HUES48 (cell line): ENCODE data around the gene MS4A8.

Experiments used
- H3K27ac ChIP-seq: one replicate; pipeline ENCODE4 v1.7.0; 2013; ENCODE audit warnings: low read depth, low read length, inconsistent platforms
- H3K27me3 ChIP-seq: 2 replicates; pipeline ENCODE4 v1.6.1; 2013; ENCODE audit warnings: mild to moderate bottlenecking, low read length; ENCODE audit not compliant: control insufficient read depth, insufficient read depth
- H3K36me3 ChIP-seq: 2 replicates; pipeline ENCODE4 v1.6.1; 2013; ENCODE audit warnings: low read length; ENCODE audit not compliant: control insufficient read depth, insufficient read depth
- H3K4me1 ChIP-seq: 2 replicates; pipeline ENCODE4 v1.6.1; 2013; ENCODE audit warnings: mild to moderate bottlenecking, low read length; ENCODE audit not compliant: control insufficient read depth, insufficient read depth
- H3K4me3 ChIP-seq: 2 replicates; pipeline ENCODE4 v1.5.1; 2013; ENCODE audit warnings: mild to moderate bottlenecking, low read depth, low read length
- H3K9ac ChIP-seq: 2 replicates; pipeline ENCODE4 v1.6.1; 2013; ENCODE audit warnings: mild to moderate bottlenecking, low read depth, low read length, moderate library complexity
- H3K9me3 ChIP-seq: 2 replicates; pipeline ENCODE4 v1.6.1; 2013; ENCODE audit warnings: low read length; ENCODE audit not compliant: control insufficient read depth, insufficient read depth

Gene MS4A8

GRCh38 chr11:60724420-60724819, 25.0 kb downstream of the MS4A8 start, which contains the start of gene MS4A18:
MS4A18 (plus strand) TSS chr11:60724720.
- Histone ChIP-seq H3K27me3 (no peaks in the 10 kb centered on the region), H3K36me3 (no peaks in the 10 kb centered on the region)

GRCh38 chr11:60725592-60725991, 26.2 kb downstream of the MS4A8 start:
- H3K27ac ChIP-seq: no peak overlapping the region
- H3K9me3 ChIP-seq: peaks cover 7% of the 10 kb centered on the region
- H3K4me1 ChIP-seq: no peaks in the 10 kb centered on the region
- no peaks in the 10 kb centered on the region for H3K27me3 ChIP-seq
- no peaks in the 10 kb centered on the region for H3K36me3 ChIP-seq
- H3K4me3 ChIP-seq: no peak overlapping the region
- H3K9ac ChIP-seq: no peak overlapping the region

More at GRCh38 chr11:60724420-60724819, 25.0 kb downstream of the MS4A8 start, which contains the start of gene MS4A18:
- Histone ChIP-seq H3K9ac (no peak within 1 kb of the TSS), H3K27ac (no peak within 1 kb of the TSS), H3K4me1 (no peaks in the 10 kb centered on the region), H3K4me3 (no peak within 1 kb of the TSS), H3K9me3 (peaks cover 10% of the 10 kb centered on the region)

GRCh38 chr11:60731586-60731985, 32.2 kb downstream of the MS4A8 start:
- Histone ChIP-seq H3K36me3 (no peaks in the 10 kb centered on the region), H3K4me1 (no peaks in the 10 kb centered on the region), H3K27me3 (no peaks in the 10 kb centered on the region), H3K27ac (no peak overlapping the region), H3K4me3 (no peak overlapping the region), H3K9me3 (no peaks in the 10 kb centered on the region; the same call in 1 of the 2 replicates), H3K9ac (no peak overlapping the region)

- no peak overlapping the region for H3K27ac ChIP-seq
- no peaks in the 10 kb centered on the region for H3K9me3 ChIP-seq
- no peaks in the 10 kb centered on the region for H3K27me3 ChIP-seq
Measured at GRCh38 chr11:60734279-60734678, 34.9 kb downstream of the MS4A8 start.

GRCh38 chr11:60739114-60739513, 39.7 kb downstream of the MS4A8 start:
- no peaks in the 10 kb centered on the region for H3K4me1 ChIP-seq
- H3K27ac ChIP-seq: no peak overlapping the region
- no peak overlapping the region for H3K9ac ChIP-seq
- H3K9me3 ChIP-seq: peaks cover 5% of the 10 kb centered on the region
- no peak overlapping the region for H3K4me3 ChIP-seq
- no peaks in the 10 kb centered on the region for H3K27me3 ChIP-seq
- no peaks in the 10 kb centered on the region for H3K36me3 ChIP-seq

More at GRCh38 chr11:60734279-60734678, 34.9 kb downstream of the MS4A8 start:
- no peak overlapping the region for H3K4me3 ChIP-seq
- no peaks in the 10 kb centered on the region for H3K36me3 ChIP-seq
- no peaks in the 10 kb centered on the region for H3K4me1 ChIP-seq
- H3K9ac ChIP-seq: no peak overlapping the region

GRCh38 chr11:60740573-60740972, 41.2 kb downstream of the MS4A8 start:
- Histone ChIP-seq H3K9me3 (peaks cover 11% of the 10 kb centered on the region), H3K27ac (no peak overlapping the region), H3K9ac (no peak overlapping the region), H3K4me3 (no peak overlapping the region), H3K36me3 (no peaks in the 10 kb centered on the region), H3K4me1 (peaks cover 2% of the 10 kb centered on the region; the same call in 1 of the 2 replicates), H3K27me3 (no peaks in the 10 kb centered on the region)

GRCh38 chr11:60741421-60741820, 42.0 kb downstream of the MS4A8 start:
- H3K27me3 ChIP-seq: no peaks in the 10 kb centered on the region
- H3K27ac ChIP-seq: no peak overlapping the region
- no peaks in the 10 kb centered on the region for H3K36me3 ChIP-seq
- H3K9me3 ChIP-seq: peaks cover 11% of the 10 kb centered on the region
- no peak overlapping the region for H3K4me3 ChIP-seq
- no peak overlapping the region for H3K9ac ChIP-seq
- peaks cover 2% of the 10 kb centered on the region; the same call in 1 of the 2 replicates for H3K4me1 ChIP-seq

GRCh38 chr11:60743058-60743457, 43.6 kb downstream of the MS4A8 start:
- Histone ChIP-seq H3K27ac (no peak overlapping the region), H3K36me3 (no peaks in the 10 kb centered on the region), H3K27me3 (no peaks in the 10 kb centered on the region), H3K4me3 (no peak overlapping the region), H3K9ac (no peak overlapping the region), H3K4me1 (peaks cover 2% of the 10 kb centered on the region; the same call in 1 of the 2 replicates), H3K9me3 (peaks cover 18% of the 10 kb centered on the region)

- Histone ChIP-seq H3K9ac (no peak overlapping the region), H3K27me3 (no peaks in the 10 kb centered on the region), H3K9me3 (peaks cover 18% of the 10 kb centered on the region), H3K27ac (no peak overlapping the region), H3K4me3 (no peak overlapping the region), H3K4me1 (peaks cover 2% of the 10 kb centered on the region; the same call in 1 of the 2 replicates), H3K36me3 (no peaks in the 10 kb centered on the region)
Measured at GRCh38 chr11:60744114-60744513, 44.7 kb downstream of the MS4A8 start.

GRCh38 chr11:60747359-60747873, 48.0 kb downstream of the MS4A8 start:
- H3K27me3 ChIP-seq: no peaks in the 10 kb centered on the region
- peaks cover 2% of the 10 kb centered on the region; the same call in 1 of the 2 replicates for H3K4me1 ChIP-seq
- no peak overlapping the region for H3K9ac ChIP-seq
- H3K27ac ChIP-seq: no peak overlapping the region
- no peaks in the 10 kb centered on the region for H3K36me3 ChIP-seq
- H3K9me3 ChIP-seq: peaks cover 14% of the 10 kb centered on the region
- H3K4me3 ChIP-seq: no peak overlapping the region

- Histone ChIP-seq H3K9ac (no peak overlapping the region), H3K36me3 (no peaks in the 10 kb centered on the region), H3K27me3 (no peaks in the 10 kb centered on the region), H3K4me3 (no peak overlapping the region), H3K27ac (no peak overlapping the region), H3K4me1 (peaks cover 2% of the 10 kb centered on the region; the same call in 1 of the 2 replicates), H3K9me3 (peaks cover 13% of the 10 kb centered on the region; the same call in 1 of the 2 replicates)
Measured at GRCh38 chr11:60748225-60748624, 48.8 kb downstream of the MS4A8 start.
